Thoracic aorta (tissue), 2 donors: Measurements from ENCODE around the gene PDE4B. TPM values are rescaled to one million over a fixed set of nuclear protein-coding genes. Genes with fewer than 3 reads are reported as not detected.

Experiments
- ATAC-seq: fragments of 150-250 bp; one replicate; pipeline ENCODE4 v1.8.0; 2017; ENCODE audit warnings: low read depth; ENCODE audit not compliant: insufficient number of reproducible peaks, low FRiP score
- DNase-seq: peaks from one replicate; pipeline ENCODE4 v3.0.0-alpha.2; 2020; ENCODE audit warnings: low spot score
- H3K27ac ChIP-seq, 2 donors: fragments of 200-600 bp; sonication (generic); 1 replicate in 1 of 2; 2 replicates in 1 of 2; pipeline ENCODE4 v1.5.1; 2016; ENCODE audit warnings: mild to moderate bottlenecking in 2 of 2, moderate library complexity in 2 of 2
- H3K27me3 ChIP-seq: fragments of 200-600 bp; sonication (generic); replicated peaks from 2 replicates; pipeline ENCODE4 v1.6.0; 2016; ENCODE audit warnings: mild to moderate bottlenecking; ENCODE audit not compliant: insufficient read depth
- H3K36me3 ChIP-seq: fragments of 200-600 bp; sonication (generic); one replicate; pipeline ENCODE4 v1.5.1; 2016
- H3K4me1 ChIP-seq, 2 donors: fragments of 200-600 bp; sonication (generic); 1 replicate in 1 of 2; 2 replicates in 1 of 2; pipeline versions ENCODE4 v1.5.1 to v1.6.0; 2016; ENCODE audit warnings: low read depth in 2 of 2, mild to moderate bottlenecking in 1 of 2; ENCODE audit not compliant: control insufficient read depth in 1 of 2
- H3K4me3 ChIP-seq: fragments of 200-600 bp; sonication (generic); 2 replicates; pipeline ENCODE4 v1.5.1; 2016; ENCODE audit warnings: mild to moderate bottlenecking
- H3K9me3 ChIP-seq: fragments of 200-600 bp; sonication (generic); 2 replicates; pipeline ENCODE4 v1.5.1; 2016
- CTCF ChIP-seq: fragments of 200-600 bp; sonication (generic); IDR thresholded peaks from one replicate; pipeline ENCODE4 v1.5.1; 2019; ENCODE audit warnings: antibody characterized with exemption
- total RNA-seq, 2 donors: library from RNA; depleted of rRNA; stranded (reverse); fragments of >200 nt; gene quantifications; one replicate each; pipeline versions ENCODE4 v1.1.0 to v1.2.3, GENCODE V29; 2016

Gene PDE4B
- total RNA-seq, 2 donors from 2014 or later, result 29.0 to 42.4 TPM

- ATAC-seq (no peak), DNase-seq (no peak)
- Histone ChIP-seq H3K9me3 (no peaks in the 10 kb centered on the region), H3K4me1 (no peaks in the 10 kb centered on the region), H3K4me3 (no peak overlapping the region), H3K27ac (no peak overlapping the region), H3K27me3 (no peaks in the 10 kb centered on the region), H3K36me3 (no peaks in the 10 kb centered on the region)
- no peak for TF ChIP-seq CTCF
Measured at GRCh38 chr1:65812065-65812464, 19.4 kb downstream of the PDE4B start.

GRCh38 chr1:65813956-65814355, 21.3 kb downstream of the PDE4B start:
- no peak overlapping the region for H3K27ac ChIP-seq
- ATAC-seq (no peak), DNase-seq (no peak)
- H3K4me1 ChIP-seq, result no peaks in the 10 kb centered on the region
- H3K9me3 ChIP-seq, result no peaks in the 10 kb centered on the region
- H3K4me3 ChIP-seq, result no peak overlapping the region
- TF ChIP-seq CTCF, result no peak
- no peaks in the 10 kb centered on the region for H3K27me3 ChIP-seq
- no peaks in the 10 kb centered on the region for H3K36me3 ChIP-seq

DNA sequence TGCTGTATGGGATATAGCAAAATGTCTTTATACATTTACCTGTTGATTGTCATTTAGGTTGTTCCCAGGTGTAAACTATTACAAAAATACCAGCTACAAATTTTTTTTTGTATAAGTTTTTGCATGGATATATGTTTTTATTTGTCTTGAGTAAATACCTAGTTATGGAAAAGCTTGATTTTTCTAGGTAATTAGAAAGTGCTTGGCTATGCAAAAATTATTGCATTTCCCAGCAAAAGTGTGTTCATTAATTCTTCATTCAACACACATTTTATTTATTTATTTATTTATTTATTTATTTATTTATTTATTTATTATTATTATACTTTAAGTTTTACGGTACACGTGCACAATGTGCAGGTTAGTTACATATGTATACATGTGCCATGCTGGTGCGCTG, 22.1 kb downstream of the PDE4B start:
- no peaks in the 10 kb centered on the region for H3K9me3 ChIP-seq
- ATAC-seq, result no peak
- DNase-seq, result no peak
- H3K4me3 ChIP-seq, result no peak overlapping the region
- H3K36me3 ChIP-seq, result no peaks in the 10 kb centered on the region
- no peaks in the 10 kb centered on the region for H3K27me3 ChIP-seq
- no peak for TF ChIP-seq CTCF
- no peak overlapping the region for H3K27ac ChIP-seq
- no peaks in the 10 kb centered on the region for H3K4me1 ChIP-seq

DNA sequence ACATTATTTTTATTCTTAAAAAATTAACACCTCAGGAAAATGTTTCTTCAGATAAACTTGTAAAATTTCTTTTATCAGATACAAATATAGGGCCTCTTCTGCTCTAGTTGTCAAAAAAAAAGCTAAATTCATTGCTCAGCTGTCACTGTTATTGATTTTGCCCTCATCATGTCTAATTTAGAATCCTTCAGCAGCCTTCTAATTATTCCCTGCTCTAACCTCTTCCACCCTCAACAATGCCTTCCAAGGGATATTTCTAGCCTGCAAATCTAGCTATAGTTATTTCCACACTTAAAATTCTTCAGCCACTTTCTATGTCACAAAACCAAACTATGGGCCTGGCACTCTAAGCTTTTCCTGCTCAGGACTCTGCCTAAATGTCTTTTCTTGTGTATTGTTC, 25.2 kb downstream of the PDE4B start:
- no peak for TF ChIP-seq CTCF
- no peaks in the 10 kb centered on the region for H3K9me3 ChIP-seq
- ATAC-seq (no peak), DNase-seq (no peak)
- H3K36me3 ChIP-seq, result no peaks in the 10 kb centered on the region
- no peaks in the 10 kb centered on the region for H3K27me3 ChIP-seq
- H3K4me3 ChIP-seq, result no peak overlapping the region
- no peak overlapping the region for H3K27ac ChIP-seq
- H3K4me1 ChIP-seq, result no peaks in the 10 kb centered on the region

- no peak for TF ChIP-seq CTCF
- no peaks in the 10 kb centered on the region for H3K27me3 ChIP-seq
- no peak overlapping the region for H3K27ac ChIP-seq
- H3K36me3 ChIP-seq, result no peaks in the 10 kb centered on the region
- no peak overlapping the region for H3K4me3 ChIP-seq
- no peaks in the 10 kb centered on the region for H3K4me1 ChIP-seq
- DNase-seq (no peak), ATAC-seq (no peak)
- no peaks in the 10 kb centered on the region for H3K9me3 ChIP-seq
Measured at GRCh38 chr1:65818966-65819365, 26.3 kb downstream of the PDE4B start.
